ENCODE results near the gene HOMER1.

The HOMER1 gene

DNA sequence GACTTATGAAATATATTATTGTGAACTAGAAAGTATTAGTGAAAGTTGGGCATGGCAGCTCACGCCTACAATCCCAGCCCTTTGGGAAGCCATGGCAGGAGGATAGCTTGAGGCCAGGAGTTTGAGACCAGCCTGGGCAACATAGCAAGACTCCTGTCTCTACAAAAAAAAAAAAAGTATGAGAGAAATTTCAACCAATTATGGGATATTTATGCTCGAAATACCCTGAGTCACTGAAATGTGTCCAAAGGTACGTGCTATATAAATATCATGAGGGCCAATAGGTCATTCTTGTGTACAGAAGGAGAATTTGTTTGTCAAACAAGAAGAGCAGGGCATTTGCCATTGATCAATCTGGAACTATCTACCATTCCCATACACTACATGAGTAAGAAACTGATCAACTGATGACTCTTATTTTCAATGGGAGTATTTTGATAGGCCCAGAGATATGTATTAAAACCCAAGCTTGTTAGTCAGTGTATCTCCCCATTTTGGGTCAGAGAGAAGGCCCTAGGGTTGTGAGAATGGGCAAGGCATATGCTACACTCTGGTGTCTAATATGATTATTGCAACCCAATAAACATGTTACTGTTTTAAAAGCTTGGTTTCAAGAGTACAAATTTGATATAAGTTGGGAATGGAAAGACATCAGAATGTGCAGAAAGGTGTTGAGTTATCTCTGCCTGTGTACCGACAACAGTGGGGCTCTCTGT is 21.7 kb upstream of the HOMER1 start:
- H3K4me3 ChIP-seq (ENCODE audit: low read length), result no peak overlapping the region
- TF ChIP-seq, protein P1, sequence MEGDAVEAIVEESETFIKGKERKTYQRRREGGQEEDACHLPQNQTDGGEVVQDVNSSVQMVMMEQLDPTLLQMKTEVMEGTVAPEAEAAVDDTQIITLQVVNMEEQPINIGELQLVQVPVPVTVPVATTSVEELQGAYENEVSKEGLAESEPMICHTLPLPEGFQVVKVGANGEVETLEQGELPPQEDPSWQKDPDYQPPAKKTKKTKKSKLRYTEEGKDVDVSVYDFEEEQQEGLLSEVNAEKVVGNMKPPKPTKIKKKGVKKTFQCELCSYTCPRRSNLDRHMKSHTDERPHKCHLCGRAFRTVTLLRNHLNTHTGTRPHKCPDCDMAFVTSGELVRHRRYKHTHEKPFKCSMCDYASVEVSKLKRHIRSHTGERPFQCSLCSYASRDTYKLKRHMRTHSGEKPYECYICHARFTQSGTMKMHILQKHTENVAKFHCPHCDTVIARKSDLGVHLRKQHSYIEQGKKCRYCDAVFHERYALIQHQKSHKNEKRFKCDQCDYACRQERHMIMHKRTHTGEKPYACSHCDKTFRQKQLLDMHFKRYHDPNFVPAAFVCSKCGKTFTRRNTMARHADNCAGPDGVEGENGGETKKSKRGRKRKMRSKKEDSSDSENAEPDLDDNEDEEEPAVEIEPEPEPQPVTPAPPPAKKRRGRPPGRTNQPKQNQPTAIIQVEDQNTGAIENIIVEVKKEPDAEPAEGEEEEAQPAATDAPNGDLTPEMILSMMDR (conservative IDR thresholded peaks at IDR 0.05; ENCODE audit: low read depth, low read length), result no peak
- no peak for DNase-seq (ENCODE audit: low read depth)

DNA sequence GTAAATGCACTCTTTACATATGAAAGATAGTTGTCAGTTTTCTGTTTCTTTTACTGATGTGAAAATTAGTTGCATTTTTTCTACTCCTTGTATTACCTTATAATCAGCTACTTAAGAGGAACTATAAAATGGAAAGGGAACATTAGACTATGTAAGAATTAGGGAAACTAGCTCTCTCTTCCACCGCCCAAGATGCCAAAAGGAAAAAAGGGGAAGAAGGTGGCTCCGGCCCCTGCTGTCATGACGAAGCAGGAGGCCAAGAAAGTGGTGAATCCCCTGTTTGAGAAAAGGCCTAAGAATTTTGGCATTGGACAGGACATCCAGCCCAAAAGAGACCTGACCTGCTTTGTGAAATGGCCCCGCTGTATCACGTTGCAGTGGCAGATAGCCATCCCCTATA is 15.2 kb upstream of the HOMER1 start:
- TF ChIP-seq, protein P1 (conservative IDR thresholded peaks at IDR 0.05; ENCODE audit: low read depth, low read length), result no peak
- DNase-seq (ENCODE audit: low read depth), result no peak
- H3K4me3 ChIP-seq (ENCODE audit: low read length), result no peak overlapping the region

DNA sequence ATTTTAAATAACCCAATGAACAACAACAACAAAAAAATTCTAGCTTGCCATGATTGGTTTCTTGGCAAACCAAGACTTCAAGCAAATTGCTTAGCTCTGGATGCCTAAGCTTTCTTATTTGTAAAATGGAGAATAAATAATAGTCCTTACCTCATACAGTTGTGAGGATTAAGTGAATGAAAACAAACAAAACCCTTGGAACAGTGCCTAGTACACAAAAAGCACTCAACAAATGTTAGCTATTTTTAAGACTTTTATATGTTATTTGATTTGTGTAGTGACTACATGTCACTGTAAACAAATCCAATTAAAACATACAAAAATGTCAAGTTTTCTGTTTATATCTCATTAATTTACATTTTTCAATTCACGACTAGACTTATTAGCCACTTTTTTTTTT is 13.5 kb upstream of the HOMER1 start:
- TF ChIP-seq, protein P1 (conservative IDR thresholded peaks at IDR 0.05; ENCODE audit: low read depth, low read length), result no peak
- H3K4me3 ChIP-seq (ENCODE audit: low read length), result no peak overlapping the region
- DNase-seq (ENCODE audit: low read depth), result no peak

DNA sequence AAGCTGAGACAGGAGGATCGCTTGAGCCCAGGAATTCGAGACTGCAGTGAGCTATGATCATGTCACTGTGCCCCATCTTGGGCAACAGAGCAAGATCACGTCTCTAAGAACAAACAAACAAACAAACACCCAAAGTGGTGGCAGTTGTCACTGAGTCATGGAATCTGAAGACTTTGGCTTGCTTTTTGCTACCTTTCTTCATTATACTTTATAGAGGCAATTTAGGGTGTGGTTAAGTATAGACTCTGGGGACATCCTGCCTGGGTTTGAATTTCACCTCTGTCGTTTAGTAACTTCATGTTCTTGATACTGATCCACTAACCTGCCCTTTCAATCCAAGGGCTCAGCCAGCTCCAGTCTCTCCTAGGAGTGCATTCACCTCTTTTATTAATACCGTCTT is 13.0 kb upstream of the HOMER1 start:
- TF ChIP-seq, protein P1 (conservative IDR thresholded peaks at IDR 0.05; ENCODE audit: low read depth, low read length), result no peak
- H3K4me3 ChIP-seq (ENCODE audit: low read length), result no peak overlapping the region
- no peak for DNase-seq (ENCODE audit: low read depth)

DNA sequence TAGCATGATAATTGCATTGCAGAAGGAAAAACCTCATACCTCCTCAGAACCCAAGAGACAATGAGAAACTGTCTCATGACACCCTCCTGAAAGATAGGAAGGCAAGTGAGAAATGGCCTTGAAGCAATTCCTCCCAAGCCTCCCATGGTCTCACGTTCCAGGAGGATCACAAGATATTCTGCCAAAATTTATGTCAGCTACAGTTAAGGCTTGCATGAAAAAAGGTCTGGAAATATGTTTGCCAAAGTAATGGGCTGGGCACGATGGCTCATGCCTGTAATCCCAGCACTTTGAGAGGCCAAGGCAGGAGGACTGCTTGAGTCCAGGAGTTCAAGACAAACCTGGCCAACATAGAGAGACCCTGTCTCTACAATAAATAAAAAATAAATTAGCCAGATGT is 12.6 kb upstream of the HOMER1 start:
- TF ChIP-seq, protein P1 (conservative IDR thresholded peaks at IDR 0.05; ENCODE audit: low read depth, low read length), result no peak
- no peak overlapping the region for H3K4me3 ChIP-seq (ENCODE audit: low read length)
- DNase-seq (ENCODE audit: low read depth), result no peak

DNA sequence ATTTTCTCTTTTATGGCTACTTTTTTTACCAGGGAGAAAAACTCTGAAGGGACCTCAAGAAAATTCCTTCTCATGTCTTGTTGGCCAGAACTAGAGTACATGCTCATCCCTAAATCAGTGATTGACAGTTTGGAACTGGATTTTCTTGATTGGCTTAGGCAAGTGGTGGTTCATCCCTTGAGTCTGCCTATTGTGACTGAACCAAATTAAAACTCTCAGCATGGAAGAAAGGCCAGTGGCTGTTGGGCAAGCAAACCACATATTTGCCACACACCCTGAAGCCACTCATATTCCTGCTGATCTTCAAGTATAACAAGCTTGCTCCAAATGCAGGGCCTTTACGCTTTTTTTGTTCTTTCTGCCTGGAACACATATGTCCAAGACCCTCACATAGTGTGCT is 7.2 kb upstream of the HOMER1 start:
- H3K4me3 ChIP-seq (ENCODE audit: low read length), result no peak overlapping the region
- TF ChIP-seq, protein P1 (conservative IDR thresholded peaks at IDR 0.05; ENCODE audit: low read depth, low read length), result no peak
- no peak for DNase-seq (ENCODE audit: low read depth)

DNA sequence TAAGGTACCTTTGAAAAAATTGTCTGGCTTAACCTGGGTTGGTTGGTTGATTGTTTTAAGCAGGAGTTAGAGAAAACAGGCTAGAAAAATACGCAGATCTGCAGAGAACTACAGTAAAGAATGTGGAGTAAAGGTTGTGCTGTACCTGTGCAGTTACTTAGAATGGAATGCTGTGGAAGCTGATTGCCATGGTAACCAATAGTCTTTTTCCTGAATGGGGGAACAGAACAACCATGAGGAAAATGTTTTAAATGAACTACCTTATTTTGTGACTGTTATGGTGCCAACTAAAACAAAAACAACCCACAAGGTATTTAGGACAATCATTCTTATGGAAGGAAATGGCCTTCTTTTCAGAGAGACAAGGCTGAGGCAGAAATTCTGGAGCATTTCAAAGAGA is 4.8 kb upstream of the HOMER1 start:
- H3K4me3 ChIP-seq (ENCODE audit: low read length), result no peak overlapping the region
- TF ChIP-seq, protein P1 (conservative IDR thresholded peaks at IDR 0.05; ENCODE audit: low read depth, low read length), result no peak
- DNase-seq (ENCODE audit: low read depth), result no peak

Data from retinal pigment epithelial cell (primary cell).